Measurements from ENCODE around the gene FAM89A.

FAM89A gene

DNA sequence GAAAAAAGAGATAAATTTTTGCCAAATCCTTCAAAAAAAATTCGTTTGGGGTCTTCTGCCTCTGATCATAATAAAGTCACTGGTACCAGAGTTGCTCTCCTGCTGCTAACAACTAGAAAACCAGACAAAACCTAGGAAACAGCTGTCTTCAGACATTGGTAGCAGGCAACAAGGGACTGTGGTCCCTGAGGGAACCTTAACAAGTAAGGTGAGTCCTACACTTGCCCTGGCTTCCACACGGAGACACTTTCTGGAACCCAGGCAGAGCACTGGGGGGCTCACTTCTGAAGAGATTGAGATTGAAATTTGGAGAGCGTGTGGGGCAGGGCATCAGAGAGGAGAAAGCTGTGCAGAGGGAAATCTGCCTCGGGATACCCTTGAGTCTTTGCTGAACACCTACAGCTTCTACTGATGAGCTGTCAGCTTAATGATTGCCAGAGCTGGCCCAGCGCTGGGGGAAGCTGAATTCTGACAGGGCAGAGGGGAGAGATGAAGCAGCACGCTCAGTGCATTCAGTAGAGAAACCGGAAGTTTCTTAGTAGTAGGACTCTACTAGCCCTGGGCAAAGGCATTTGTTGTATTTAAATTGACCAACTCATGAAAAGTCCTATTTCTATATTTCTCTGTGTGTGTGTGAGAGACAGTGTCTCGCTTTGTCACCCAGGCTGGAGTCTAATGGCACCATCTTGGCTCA, 18.5 kb upstream of the FAM89A start:
- TF ChIP-seq TAF1 (IDR thresholded peaks at IDR 0.05; ENCODE audit: borderline replicate concordance, insufficient read depth, low read length), result no peak
- no peak for TF ChIP-seq POLR2AphosphoS5 (IDR thresholded peaks at IDR 0.05; ENCODE audit: low read depth, low read length)
- TF ChIP-seq FOXP2 (optimal IDR thresholded peaks at IDR 0.05; ENCODE audit: borderline replicate concordance, extremely low read depth, extremely low read length, insufficient read depth), result no peak
- TF ChIP-seq, protein P1, sequence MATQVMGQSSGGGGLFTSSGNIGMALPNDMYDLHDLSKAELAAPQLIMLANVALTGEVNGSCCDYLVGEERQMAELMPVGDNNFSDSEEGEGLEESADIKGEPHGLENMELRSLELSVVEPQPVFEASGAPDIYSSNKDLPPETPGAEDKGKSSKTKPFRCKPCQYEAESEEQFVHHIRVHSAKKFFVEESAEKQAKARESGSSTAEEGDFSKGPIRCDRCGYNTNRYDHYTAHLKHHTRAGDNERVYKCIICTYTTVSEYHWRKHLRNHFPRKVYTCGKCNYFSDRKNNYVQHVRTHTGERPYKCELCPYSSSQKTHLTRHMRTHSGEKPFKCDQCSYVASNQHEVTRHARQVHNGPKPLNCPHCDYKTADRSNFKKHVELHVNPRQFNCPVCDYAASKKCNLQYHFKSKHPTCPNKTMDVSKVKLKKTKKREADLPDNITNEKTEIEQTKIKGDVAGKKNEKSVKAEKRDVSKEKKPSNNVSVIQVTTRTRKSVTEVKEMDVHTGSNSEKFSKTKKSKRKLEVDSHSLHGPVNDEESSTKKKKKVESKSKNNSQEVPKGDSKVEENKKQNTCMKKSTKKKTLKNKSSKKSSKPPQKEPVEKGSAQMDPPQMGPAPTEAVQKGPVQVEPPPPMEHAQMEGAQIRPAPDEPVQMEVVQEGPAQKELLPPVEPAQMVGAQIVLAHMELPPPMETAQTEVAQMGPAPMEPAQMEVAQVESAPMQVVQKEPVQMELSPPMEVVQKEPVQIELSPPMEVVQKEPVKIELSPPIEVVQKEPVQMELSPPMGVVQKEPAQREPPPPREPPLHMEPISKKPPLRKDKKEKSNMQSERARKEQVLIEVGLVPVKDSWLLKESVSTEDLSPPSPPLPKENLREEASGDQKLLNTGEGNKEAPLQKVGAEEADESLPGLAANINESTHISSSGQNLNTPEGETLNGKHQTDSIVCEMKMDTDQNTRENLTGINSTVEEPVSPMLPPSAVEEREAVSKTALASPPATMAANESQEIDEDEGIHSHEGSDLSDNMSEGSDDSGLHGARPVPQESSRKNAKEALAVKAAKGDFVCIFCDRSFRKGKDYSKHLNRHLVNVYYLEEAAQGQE (IDR thresholded peaks at IDR 0.05; ENCODE audit: insufficient read depth in 1 of 2, low read depth in 2 of 2, low read length in 2 of 2), result no peak
- TF ChIP-seq SIN3A (IDR thresholded peaks at IDR 0.05; ENCODE audit: borderline replicate concordance, insufficient read depth, low read length), result no peak

DNA sequence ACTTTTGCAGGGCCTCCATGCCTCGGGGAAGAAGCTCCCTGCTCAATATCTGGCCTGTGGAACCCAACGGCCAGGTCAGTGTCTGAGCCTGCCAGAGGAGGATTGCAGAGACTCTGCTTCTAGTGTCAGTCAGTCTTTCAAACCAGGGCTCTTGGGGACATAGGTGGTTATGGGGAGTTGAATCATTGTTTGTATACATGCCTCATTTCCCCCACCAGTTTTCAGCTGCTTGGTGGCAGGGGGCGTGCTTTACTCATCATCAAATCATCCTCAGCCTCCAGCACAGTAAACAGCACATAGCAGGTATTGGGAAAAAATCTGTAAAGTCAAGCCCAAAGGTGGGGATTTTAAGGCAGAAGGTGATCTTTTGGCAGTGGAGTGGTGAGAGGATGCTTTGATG, 17.4 kb upstream of the FAM89A start:
- TF ChIP-seq SIN3A (IDR thresholded peaks at IDR 0.05; ENCODE audit: borderline replicate concordance, insufficient read depth, low read length) (no peak), TAF1 (IDR thresholded peaks at IDR 0.05; ENCODE audit: borderline replicate concordance, insufficient read depth, low read length) (no peak), POLR2AphosphoS5 (IDR thresholded peaks at IDR 0.05; ENCODE audit: low read depth, low read length) (no peak), FOXP2 (optimal IDR thresholded peaks at IDR 0.05; ENCODE audit: borderline replicate concordance, extremely low read depth, extremely low read length, insufficient read depth) (no peak)
- TF ChIP-seq, protein P1 (IDR thresholded peaks at IDR 0.05; ENCODE audit: insufficient read depth in 1 of 2, low read depth in 2 of 2, low read length in 2 of 2), result no peak

DNA sequence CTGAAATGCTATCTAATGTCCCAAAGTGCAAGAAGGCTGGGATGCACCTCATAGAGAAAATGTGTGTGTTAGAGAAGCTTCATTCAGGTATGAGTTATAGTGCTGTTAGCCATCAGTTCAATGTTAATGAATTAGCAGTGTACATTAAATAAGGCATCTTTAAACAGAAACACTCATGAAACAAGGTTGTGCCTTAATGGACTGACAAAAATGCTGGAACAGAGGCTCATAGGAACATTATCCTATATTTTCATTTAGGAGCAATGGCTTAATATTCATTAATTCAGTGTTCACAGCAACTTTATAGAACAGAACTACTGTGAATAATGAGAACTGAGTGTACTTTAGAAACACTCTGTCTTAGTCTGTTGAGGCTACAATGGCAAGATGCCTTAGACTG, 15.2 kb upstream of the FAM89A start:
- TF ChIP-seq FOXP2 (optimal IDR thresholded peaks at IDR 0.05; ENCODE audit: borderline replicate concordance, extremely low read depth, extremely low read length, insufficient read depth) (no peak), TAF1 (IDR thresholded peaks at IDR 0.05; ENCODE audit: borderline replicate concordance, insufficient read depth, low read length) (no peak), POLR2AphosphoS5 (IDR thresholded peaks at IDR 0.05; ENCODE audit: low read depth, low read length) (no peak), SIN3A (IDR thresholded peaks at IDR 0.05; ENCODE audit: borderline replicate concordance, insufficient read depth, low read length) (no peak)
- TF ChIP-seq, protein P1 (IDR thresholded peaks at IDR 0.05; ENCODE audit: insufficient read depth in 1 of 2, low read depth in 2 of 2, low read length in 2 of 2), result no peak

DNA sequence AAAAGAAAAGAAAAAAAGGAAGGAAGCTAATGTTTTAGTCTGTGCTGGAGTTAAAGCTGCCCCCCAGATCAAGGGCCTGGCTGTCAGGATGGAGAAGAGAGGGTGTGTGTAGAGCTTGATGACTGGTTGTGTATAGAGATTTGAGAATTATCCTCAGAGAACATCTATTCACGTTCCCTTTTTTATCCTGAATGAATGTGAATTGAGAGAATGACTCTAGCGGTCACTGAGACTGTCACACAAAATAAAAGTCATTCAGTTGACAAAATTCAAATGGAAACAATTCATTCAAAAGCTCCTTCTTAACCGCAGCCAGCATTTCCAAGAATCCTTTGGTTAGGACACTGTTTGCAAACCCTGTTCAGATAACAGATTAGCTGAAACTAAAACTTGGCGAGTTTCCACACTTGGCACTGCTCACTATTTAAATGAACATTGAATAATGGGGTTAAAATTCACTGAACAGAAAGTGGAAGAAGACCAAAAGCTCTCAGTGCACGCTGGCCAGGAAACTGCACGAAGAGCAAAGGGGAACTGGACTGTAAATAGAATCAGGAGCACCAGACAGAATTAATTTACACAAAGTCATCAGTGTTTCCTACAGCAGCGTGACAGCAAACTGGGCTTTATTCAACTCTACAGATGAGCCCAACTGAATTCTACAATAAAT, 13.6 kb upstream of the FAM89A start:
- TF ChIP-seq SIN3A (IDR thresholded peaks at IDR 0.05; ENCODE audit: borderline replicate concordance, insufficient read depth, low read length), result no peak
- no peak for TF ChIP-seq TAF1 (IDR thresholded peaks at IDR 0.05; ENCODE audit: borderline replicate concordance, insufficient read depth, low read length)
- TF ChIP-seq POLR2AphosphoS5 (IDR thresholded peaks at IDR 0.05; ENCODE audit: low read depth, low read length), result no peak
- no peak for TF ChIP-seq FOXP2 (optimal IDR thresholded peaks at IDR 0.05; ENCODE audit: borderline replicate concordance, extremely low read depth, extremely low read length, insufficient read depth)
- TF ChIP-seq, protein P1 (IDR thresholded peaks at IDR 0.05; ENCODE audit: insufficient read depth in 1 of 2, low read depth in 2 of 2, low read length in 2 of 2), result no peak

Measured in PFSK-1 (cell line).